ENCODE data around the gene UGT1A6. TPM values are rescaled to one million over a fixed set of nuclear protein-coding genes. Genes with fewer than 3 reads are reported as not detected.

UGT1A6 gene
- polyA plus RNA-seq, 1 of the 3 experiments (the other 2 are of a cell fraction): not detected

DNA sequence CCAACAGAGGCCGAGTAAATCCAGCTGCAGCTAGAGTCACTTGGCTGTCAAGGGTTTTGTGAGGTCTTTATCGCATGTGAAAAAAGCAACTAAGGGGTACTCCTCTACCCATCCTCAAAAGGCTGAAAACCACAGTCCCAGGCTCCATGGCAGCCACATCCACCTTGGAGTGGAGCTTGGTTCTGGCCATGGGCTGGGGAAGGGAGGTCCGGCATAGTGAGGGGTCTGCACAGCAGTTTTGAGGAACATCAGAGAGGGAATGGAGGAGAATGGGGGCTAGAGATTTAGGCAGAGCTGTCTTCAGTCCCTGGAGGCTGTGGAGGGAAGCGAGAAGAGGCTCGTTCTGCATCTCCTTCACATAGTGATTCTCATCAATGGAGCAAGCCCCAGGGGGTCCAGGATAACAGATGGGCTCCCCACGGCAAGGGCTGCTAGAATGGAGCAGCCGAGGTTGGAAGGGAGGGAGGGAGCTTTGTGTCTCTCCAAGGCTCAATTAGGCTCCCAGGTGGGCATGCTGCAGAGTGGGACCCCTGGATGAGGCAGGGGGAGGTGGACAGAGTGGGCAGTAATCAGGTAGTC lies 106.5 kb downstream of the UGT1A6 start:
- Histone ChIP-seq H3K4me1 (ENCODE audit: control insufficient read depth in 1 of 2, insufficient read depth in 2 of 2, low read depth in 1 of 2, low read length in 1 of 2) (no peaks in the 10 kb centered on the region), H3K79me2 (ENCODE audit: insufficient read depth) (no peaks in the 10 kb centered on the region), H4K20me1 (ENCODE audit: insufficient read depth) (no peaks in the 10 kb centered on the region), H3K27ac (ENCODE audit: low read depth in 2 of 2, low read length in 1 of 2) (no peak overlapping the region), H3K4me3 (ENCODE audit: low read depth in 2 of 2, low read length in 1 of 2) (no peak overlapping the region), H2AFZ (ENCODE audit: low read depth) (no peak overlapping the region), H3K36me3 (replicated peaks in 1 of 2; ENCODE audit: control insufficient read depth in 1 of 2, insufficient read depth in 2 of 2, low read length in 1 of 2) (no peaks in the 10 kb centered on the region), H3K9me2 (no peaks in the 10 kb centered on the region), H3K4me2 (no peak overlapping the region), H3K9ac (no peak overlapping the region), H3F3A (replicated peaks; ENCODE audit: insufficient read depth) (no peaks in the 10 kb centered on the region), H3K9me3 (no peaks in the 10 kb centered on the region), H3K27me3 (ENCODE audit: insufficient read depth) (no peaks in the 10 kb centered on the region)
- POLR2A ChIA-PET: no interaction called here
- CTCF ChIA-PET: interaction anchor here (0.5 kb wide), 1 partner anchor 1083 kb away, joined by 3 read pairs; no protein-coding TSS in a partner anchor
- WGBS (ENCODE audit: low lambda C conversion rate): 50% methylated on average over 6 of the region's 7 CpGs
- TF ChIP-seq ZBTB33 (IDR thresholded peaks at IDR 0.05; ENCODE audit: borderline replicate concordance, low read depth) (no peak), TEAD4 (IDR thresholded peaks at IDR 0.05; ENCODE audit: borderline replicate concordance, insufficient read depth) (no peak), REST (IDR thresholded peaks at IDR 0.05; ENCODE audit: low read depth, low read length) (no peak), SMC3 (IDR thresholded peaks at IDR 0.05; ENCODE audit: low read depth, low read length) (no peak), RXRA (IDR thresholded peaks at IDR 0.05; ENCODE audit: borderline replicate concordance, low read depth) (no peak), PBX3 (IDR thresholded peaks at IDR 0.05) (no peak), GATA2 (CRISPR knock-in tag; IDR thresholded peaks at IDR 0.05) (no peak), NRF1 (IDR thresholded peaks at IDR 0.05; ENCODE audit: low read depth, low read length) (no peak)
- DNase-seq: no peak

- Histone ChIP-seq H3K9ac (no peak overlapping the region), H3K4me1 (ENCODE audit: control insufficient read depth in 1 of 2, insufficient read depth in 2 of 2, low read depth in 1 of 2, low read length in 1 of 2) (no peaks in the 10 kb centered on the region), H4K20me1 (ENCODE audit: insufficient read depth) (no peaks in the 10 kb centered on the region), H2AFZ (ENCODE audit: low read depth) (no peak overlapping the region), H3K36me3 (replicated peaks in 1 of 2; ENCODE audit: control insufficient read depth in 1 of 2, insufficient read depth in 2 of 2, low read length in 1 of 2) (no peaks in the 10 kb centered on the region), H3F3A (replicated peaks; ENCODE audit: insufficient read depth) (no peaks in the 10 kb centered on the region), H3K4me2 (no peak overlapping the region), H3K79me2 (ENCODE audit: insufficient read depth) (no peaks in the 10 kb centered on the region), H3K4me3 (ENCODE audit: low read depth in 2 of 2, low read length in 1 of 2) (no peak overlapping the region), H3K27ac (ENCODE audit: low read depth in 2 of 2, low read length in 1 of 2) (no peak overlapping the region), H3K27me3 (ENCODE audit: insufficient read depth) (no peaks in the 10 kb centered on the region), H3K9me3 (no peaks in the 10 kb centered on the region), H3K9me2 (no peaks in the 10 kb centered on the region)
- TF ChIP-seq NFIC (IDR thresholded peaks at IDR 0.05; ENCODE audit: borderline replicate concordance) (no peak), ELF1 (IDR thresholded peaks at IDR 0.05) (no peak), MAX (IDR thresholded peaks at IDR 0.05; ENCODE audit: low read depth) (no peak), CTCF (IDR thresholded peaks at IDR 0.05) (no peak), TEAD4 (IDR thresholded peaks at IDR 0.05; ENCODE audit: borderline replicate concordance, insufficient read depth) (no peak)
- TF ChIP-seq, protein P1, sequence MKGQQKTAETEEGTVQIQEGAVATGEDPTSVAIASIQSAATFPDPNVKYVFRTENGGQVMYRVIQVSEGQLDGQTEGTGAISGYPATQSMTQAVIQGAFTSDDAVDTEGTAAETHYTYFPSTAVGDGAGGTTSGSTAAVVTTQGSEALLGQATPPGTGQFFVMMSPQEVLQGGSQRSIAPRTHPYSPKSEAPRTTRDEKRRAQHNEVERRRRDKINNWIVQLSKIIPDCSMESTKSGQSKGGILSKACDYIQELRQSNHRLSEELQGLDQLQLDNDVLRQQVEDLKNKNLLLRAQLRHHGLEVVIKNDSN (IDR thresholded peaks at IDR 0.05; ENCODE audit: borderline replicate concordance, low read depth): no peak
- POLR2A ChIA-PET: no interaction called here
- CTCF ChIA-PET: interaction anchor here (0.5 kb wide), 1 partner anchor 1083 kb away, joined by 3 read pairs; no protein-coding TSS in a partner anchor
- 34% methylated on average over 3 of the region's 5 CpGs for WGBS (ENCODE audit: low lambda C conversion rate)
- no peak for DNase-seq
Measured at GRCh38 chr2:233799716-233800115, 107.0 kb downstream of the UGT1A6 start.

All from SK-N-SH (cell line).